Prostate gland (tissue), 2 donors: ENCODE results near the gene TRMT61B. TPM values are rescaled to one million over a fixed set of nuclear protein-coding genes. Genes with fewer than 3 reads are reported as not detected.

Source experiments
- DNase-seq: peaks from one replicate; pipeline ENCODE4 v3.0.0-alpha.2; 2019; ENCODE audit warnings: low spot score
- H3K27ac ChIP-seq, 2 donors: fragments of 200-600 bp; sonication (generic); 2 replicates each; pipeline ENCODE4 v1.5.1; 2017 to 2019
- H3K27me3 ChIP-seq: fragments of 200-600 bp; sonication (generic); replicated peaks from 2 replicates; pipeline ENCODE4 v1.5.1; 2019; ENCODE audit not compliant: insufficient read depth
- H3K36me3 ChIP-seq, 2 donors: fragments of 200-600 bp; sonication (generic); 1 replicate in 1 of 2; 2 replicates in 1 of 2; pipeline versions ENCODE4 v1.5.1 to v1.8.1; 2017 to 2019
- H3K4me1 ChIP-seq: fragments of 200-600 bp; sonication (generic); replicated peaks from 2 replicates; pipeline ENCODE4 v1.5.1; 2019
- H3K4me3 ChIP-seq, 2 donors: fragments of 200-600 bp; sonication (generic); 2 replicates each; pipeline ENCODE4 v1.5.1; 2017 to 2019
- H3K9me3 ChIP-seq: fragments of 200-600 bp; sonication (generic); 2 replicates; pipeline ENCODE4 v1.5.1; 2017
- CTCF ChIP-seq, 4 experiments: fragments of 200-600 bp in 2 of 4; fragments of 450-650 bp in 2 of 4; sonication (generic) in 2 of 4; IDR thresholded peaks; 1 replicate in 3 of 4; 2 replicates in 1 of 4; pipeline ENCODE4 v1.5.1; 2016 to 2019; ENCODE audit warnings: antibody characterized with exemption in 4 of 4, mild to moderate bottlenecking in 2 of 4, moderate library complexity in 2 of 4
- POLR2A ChIP-seq: fragments of 450-650 bp; IDR thresholded peaks from one replicate; pipeline ENCODE4 v1.6.1; 2016; ENCODE audit warnings: antibody characterized with exemption, mild to moderate bottlenecking
- POLR2AphosphoS5 ChIP-seq: sonication (generic); formaldehyde crosslinking; IDR thresholded peaks from one replicate; pipeline ENCODE4 v1.6.1; 2017; ENCODE audit warnings: antibody characterized with exemption
- WGBS: methylation state at CpG from one replicate; pipeline ENCODE4 v1.1.5; 2018; 5-methylcytosine and 5-hydroxymethylcytosine counted together
- intact Hi-C: fragments of 100-400 bp; cut with DNase I; formaldehyde crosslinking; loops from one replicate; pipeline ENCODE4 v1.14.2; 2022
- total RNA-seq, 2 donors: library from RNA; depleted of rRNA; stranded (reverse); fragments of >200 nt; gene quantifications; one replicate each; pipeline ENCODE4 v1.1.0, GENCODE V29; 2016

Gene TRMT61B
- total RNA-seq, 2 donors from 2014 or later: 19.6 to 26.4 TPM

- H3K9me3 ChIP-seq: no peaks in the 10 kb centered on the region
Measured at GRCh38 chr2:28902584-28902983, 32.5 kb upstream of the TRMT61B start.

GRCh38 chr2:28901841-28902240, 31.7 kb upstream of the TRMT61B start:
- WGBS: 57% methylated on average over 1 of the region's 1 CpG
- no peak overlapping the region for H3K27ac ChIP-seq

More at GRCh38 chr2:28902584-28902983, 32.5 kb upstream of the TRMT61B start:
- no peak overlapping the region for H3K4me3 ChIP-seq
- TF ChIP-seq POLR2A: no peak
- TF ChIP-seq CTCF (IDR thresholded peaks at IDR 0.05): no peak
- no peak for TF ChIP-seq POLR2AphosphoS5
- no peak overlapping the region for H3K27ac ChIP-seq
- DNase-seq: no peak
- WGBS: 64% methylated on average over 3 of the region's 3 CpGs
- H3K27me3 ChIP-seq: no peaks in the 10 kb centered on the region
- no peaks in the 10 kb centered on the region for H3K36me3 ChIP-seq
- intact Hi-C loops: no loop called here
- no peaks in the 10 kb centered on the region for H3K4me1 ChIP-seq

GRCh38 chr2:28901202-28901601, 31.1 kb upstream of the TRMT61B start:
- no peak for DNase-seq
- no peaks in the 10 kb centered on the region for H3K4me1 ChIP-seq
- no peaks in the 10 kb centered on the region for H3K27me3 ChIP-seq
- TF ChIP-seq CTCF (IDR thresholded peaks at IDR 0.05): no peak
- TF ChIP-seq POLR2AphosphoS5: no peak
- no peak for TF ChIP-seq POLR2A
- 58% methylated on average over 2 of the region's 2 CpGs for WGBS
- no peak overlapping the region for H3K4me3 ChIP-seq
- H3K9me3 ChIP-seq: no peaks in the 10 kb centered on the region
- no peak overlapping the region for H3K27ac ChIP-seq
- H3K36me3 ChIP-seq: no peaks in the 10 kb centered on the region
- intact Hi-C loops: no loop called here

More at GRCh38 chr2:28901841-28902240, 31.7 kb upstream of the TRMT61B start:
- H3K36me3 ChIP-seq: no peaks in the 10 kb centered on the region
- no peaks in the 10 kb centered on the region for H3K27me3 ChIP-seq
- intact Hi-C loops: no loop called here
- H3K4me1 ChIP-seq: no peaks in the 10 kb centered on the region
- no peak for DNase-seq
- no peaks in the 10 kb centered on the region for H3K9me3 ChIP-seq
- TF ChIP-seq CTCF (IDR thresholded peaks at IDR 0.05) (no peak), POLR2A (no peak), POLR2AphosphoS5 (no peak)
- no peak overlapping the region for H3K4me3 ChIP-seq

GRCh38 chr2:28898048-28898447, 27.9 kb upstream of the TRMT61B start:
- intact Hi-C loops: loop anchor here (10.0 kb wide), 1 partner anchor 333 kb away; no protein-coding TSS in a partner anchor
- Histone ChIP-seq H3K36me3 (no peaks in the 10 kb centered on the region), H3K9me3 (no peaks in the 10 kb centered on the region), H3K4me3 (no peak overlapping the region), H3K4me1 (peaks cover 8% of the 10 kb centered on the region), H3K27ac (no peak overlapping the region), H3K27me3 (no peaks in the 10 kb centered on the region)
- 65% methylated on average over 1 of the region's 1 CpG for WGBS
- no peak for DNase-seq
- TF ChIP-seq POLR2A (no peak), CTCF (IDR thresholded peaks at IDR 0.05) (no peak), POLR2AphosphoS5 (no peak)

GRCh38 chr2:28896906-28897305, 26.8 kb upstream of the TRMT61B start:
- Histone ChIP-seq H3K27me3 (no peaks in the 10 kb centered on the region), H3K4me3 (no peak overlapping the region), H3K4me1 (peaks cover 8% of the 10 kb centered on the region), H3K36me3 (no peaks in the 10 kb centered on the region), H3K27ac (no peak overlapping the region), H3K9me3 (no peaks in the 10 kb centered on the region)
- DNase-seq: no peak
- 32% methylated on average over 2 of the region's 2 CpGs for WGBS
- intact Hi-C loops: loop anchor here (10.0 kb wide), 1 partner anchor 332 kb away; no protein-coding TSS in a partner anchor
- TF ChIP-seq POLR2AphosphoS5: no peak
- TF ChIP-seq POLR2A: no peak
- no peak for TF ChIP-seq CTCF (IDR thresholded peaks at IDR 0.05)
